K562 (cell line): ENCODE data around the gene WNT11. TPM values are rescaled to one million over a fixed set of nuclear protein-coding genes. Genes with fewer than 3 reads are reported as not detected.

Experiments used
- CREM ChIP-seq: IDR thresholded peaks from 2 replicates; pipeline ENCODE4 v1.6.1; 2014; ENCODE audit warnings: antibody characterized with exemption, low read depth
- CXXC5 ChIP-seq: fragments of 250-450 bp; sonication (Bioruptor Pico); IDR thresholded peaks from 2 replicates; pipeline ENCODE4 v1.8.0; 2022; ENCODE audit warnings: inconsistent platforms, mild to moderate bottlenecking, moderate library complexity
- IRF2 ChIP-seq: sonication (generic); formaldehyde crosslinking; IDR thresholded peaks from 2 replicates; pipeline ENCODE4 v1.8.1; 2022; ENCODE audit warnings: mild to moderate bottlenecking, missing genetic modification reagents
- MAFK ChIP-seq: IDR thresholded peaks from 2 replicates; pipeline ENCODE4 v1.6.1; 2011; ENCODE audit warnings: low read length, improper control_type of control experiment
- NR2C1 ChIP-seq, 2 experiments: fragments of 450-650 bp; IDR thresholded peaks; 2 replicates each; pipeline ENCODE4 v1.6.1; 2017; ENCODE audit warnings: mild to moderate bottlenecking in 2 of 2, antibody characterized with exemption in 1 of 2, inconsistent platforms in 1 of 2, missing compliant biosample characterization in 1 of 2, missing genetic modification characterization in 1 of 2
- RBBP5 ChIP-seq: fragments of 200-600 bp; sonication (generic); IDR thresholded peaks from 2 replicates; pipeline ENCODE4 v1.6.1; 2012; ENCODE audit warnings: borderline replicate concordance, mild to moderate bottlenecking, low read length, control low read depth, inconsistent platforms; ENCODE audit not compliant: insufficient read depth, poor library complexity, severe bottlenecking
- SMAD4 ChIP-seq: fragments of 250-450 bp; sonication (Bioruptor Pico); conservative IDR thresholded peaks from 2 replicates; pipeline ENCODE4 v1.8.0; 2021; ENCODE audit warnings: inconsistent platforms, mild to moderate bottlenecking, moderate library complexity
- TEAD1 ChIP-seq, 2 experiments: fragments of 450-650 bp in 1 of 2; sonication (generic) in 1 of 2; formaldehyde crosslinking; IDR thresholded peaks; 2 replicates each; pipeline versions ENCODE4 v1.4.0 to v1.8.0; 2020 to 2022; ENCODE audit warnings: mild to moderate bottlenecking in 2 of 2, missing genetic modification reagents in 1 of 2
- TGIF2 ChIP-seq: sonication (generic); formaldehyde crosslinking; IDR thresholded peaks from 2 replicates; pipeline ENCODE4 v1.8.1; 2022; ENCODE audit warnings: mild to moderate bottlenecking, missing genetic modification reagents, moderate library complexity
- ZNF316 ChIP-seq: fragments of 450-650 bp; IDR thresholded peaks from 2 replicates; pipeline ENCODE4 v1.6.1; 2016
- ZNF347 ChIP-seq: fragments of 450-650 bp; formaldehyde crosslinking; IDR thresholded peaks from 2 replicates; pipeline ENCODE4 v1.4.0; 2020; ENCODE audit warnings: low read depth, mild to moderate bottlenecking, moderate library complexity
- ZNF583 ChIP-seq: fragments of 250-450 bp; sonication (Bioruptor Pico); IDR thresholded peaks from 2 replicates; pipeline ENCODE4 v1.4.0; 2020
- polyA plus RNA-seq, 8 experiments: library from polyadenylated mRNA; depleted of rRNA in 4 of 8; stranded (reverse) in 5 of 8; unstranded in 3 of 8; fragments of >200 nt; fragmentation: Nextera tagmentation in 2 of 8; fragmentation: Illumina TruSeq in 1 of 8; extraction: Ambion mirVana in 2 of 8; extraction: Trizol in 1 of 8; gene quantifications; 2 replicates each; pipeline versions ENCODE4 v1.2.1 to v1.2.3, GENCODE V29; 2011 to 2014; ENCODE audit warnings: inconsistent platforms in 1 of 8, missing spikeins in 1 of 8
- total RNA-seq, 7 experiments: library from RNA; depleted of rRNA in 6 of 7; stranded (reverse); fragments of >200 nt in 6 of 7; fragmentation: Illumina TruSeq in 2 of 7; extraction: Trizol in 2 of 7; gene quantifications; 2 replicates each; pipeline versions ENCODE4 v1.2.1 to v1.2.3, GENCODE V29; 2011 to 2021; ENCODE audit warnings: low replicate concordance in 1 of 7
- TF ChIP-seq, protein P1 (sequence below), 2 experiments: fragments of 450-650 bp in 1 of 2; sonication (generic) in 1 of 2; formaldehyde crosslinking in 1 of 2; IDR thresholded peaks in 1 of 2; conservative IDR thresholded peaks in 1 of 2; 2 replicates each; pipeline versions ENCODE4 v1.6.1 to v1.8.1; 2016 to 2023; ENCODE audit warnings: mild to moderate bottlenecking in 2 of 2, moderate library complexity in 2 of 2, inconsistent platforms in 1 of 2, missing genetic modification reagents in 1 of 2
- TF ChIP-seq, protein P2 (sequence below): fragments of 250-450 bp; sonication (Bioruptor Pico); IDR thresholded peaks from 2 replicates; pipeline ENCODE4 v1.9.0; 2021; ENCODE audit warnings: mild to moderate bottlenecking, inconsistent platforms
- TF ChIP-seq, protein P3 (sequence below): sonication (generic); formaldehyde crosslinking; IDR thresholded peaks from 2 replicates; pipeline ENCODE4 v1.8.0; 2023; ENCODE audit warnings: missing genetic modification reagents, mild to moderate bottlenecking, borderline replicate concordance
- TF ChIP-seq, protein P4 (sequence below): fragments of 250-450 bp; sonication (Bioruptor Pico); IDR thresholded peaks from 2 replicates; pipeline ENCODE4 v1.8.0; 2021; ENCODE audit warnings: borderline replicate concordance, mild to moderate bottlenecking, moderate library complexity; ENCODE audit not compliant: poor library complexity, severe bottlenecking

WNT11 gene
- total and polyA plus RNA-seq, 9 of the 15 experiments (the other 6 are each of a cell fraction or from before 2014, with no cell fraction given), result 0.03 to 0.20 (median 0.09) TPM; not detected in 4

DNA sequence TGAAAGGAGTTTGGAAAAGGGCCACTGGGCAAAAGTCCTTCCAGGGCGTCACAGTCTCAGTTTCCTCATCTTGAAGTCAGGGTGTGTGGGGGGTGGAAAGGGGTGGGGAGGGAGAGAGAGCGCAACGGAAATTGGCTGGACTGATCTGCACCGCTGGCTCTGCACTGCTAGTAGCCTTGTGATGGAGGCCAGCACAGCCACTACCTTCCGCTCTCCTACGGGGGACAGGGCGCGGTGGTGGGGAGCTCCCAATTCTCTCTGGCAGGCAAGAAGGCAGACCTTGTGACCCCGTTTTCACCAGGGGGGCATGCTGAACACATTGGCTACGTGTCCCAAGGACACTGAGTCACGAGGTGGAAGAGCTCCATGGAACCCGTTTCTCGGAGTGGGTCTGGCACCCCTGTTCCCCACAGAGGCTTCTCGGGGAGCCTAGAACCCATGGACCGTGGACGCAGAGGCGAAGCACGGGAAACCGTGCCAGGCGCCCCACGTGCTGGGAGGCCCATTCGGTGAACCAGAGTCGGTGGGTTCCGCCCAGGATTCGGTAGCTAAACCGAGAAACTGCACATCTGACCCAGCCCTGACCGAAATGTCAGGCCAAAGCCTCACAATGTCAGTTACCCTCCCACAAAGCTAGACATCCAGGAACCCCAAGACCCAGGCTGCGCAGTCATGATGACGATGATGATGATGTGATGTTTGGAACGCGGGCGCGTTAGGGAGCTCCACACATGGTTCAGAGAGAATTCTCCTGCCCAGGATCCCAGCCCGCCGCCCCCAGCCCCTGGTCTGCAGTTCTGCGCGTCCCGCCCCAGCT, 28.3 kb upstream of the WNT11 start (continued):
- TF ChIP-seq, protein P1, sequence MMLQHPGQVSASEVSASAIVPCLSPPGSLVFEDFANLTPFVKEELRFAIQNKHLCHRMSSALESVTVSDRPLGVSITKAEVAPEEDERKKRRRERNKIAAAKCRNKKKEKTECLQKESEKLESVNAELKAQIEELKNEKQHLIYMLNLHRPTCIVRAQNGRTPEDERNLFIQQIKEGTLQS (IDR thresholded peaks at IDR 0.05), result peak; percentile 74
- TF ChIP-seq, protein P1 (CRISPR knock-in tag; conservative IDR thresholded peaks at IDR 0.05), result no peak
- TF ChIP-seq, protein P2, sequence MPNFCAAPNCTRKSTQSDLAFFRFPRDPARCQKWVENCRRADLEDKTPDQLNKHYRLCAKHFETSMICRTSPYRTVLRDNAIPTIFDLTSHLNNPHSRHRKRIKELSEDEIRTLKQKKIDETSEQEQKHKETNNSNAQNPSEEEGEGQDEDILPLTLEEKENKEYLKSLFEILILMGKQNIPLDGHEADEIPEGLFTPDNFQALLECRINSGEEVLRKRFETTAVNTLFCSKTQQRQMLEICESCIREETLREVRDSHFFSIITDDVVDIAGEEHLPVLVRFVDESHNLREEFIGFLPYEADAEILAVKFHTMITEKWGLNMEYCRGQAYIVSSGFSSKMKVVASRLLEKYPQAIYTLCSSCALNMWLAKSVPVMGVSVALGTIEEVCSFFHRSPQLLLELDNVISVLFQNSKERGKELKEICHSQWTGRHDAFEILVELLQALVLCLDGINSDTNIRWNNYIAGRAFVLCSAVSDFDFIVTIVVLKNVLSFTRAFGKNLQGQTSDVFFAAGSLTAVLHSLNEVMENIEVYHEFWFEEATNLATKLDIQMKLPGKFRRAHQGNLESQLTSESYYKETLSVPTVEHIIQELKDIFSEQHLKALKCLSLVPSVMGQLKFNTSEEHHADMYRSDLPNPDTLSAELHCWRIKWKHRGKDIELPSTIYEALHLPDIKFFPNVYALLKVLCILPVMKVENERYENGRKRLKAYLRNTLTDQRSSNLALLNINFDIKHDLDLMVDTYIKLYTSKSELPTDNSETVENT (CRISPR knock-in tag), result peak; percentile 23; the same call in 1 of the 2 replicates
- TF ChIP-seq ZNF347 (CRISPR knock-in tag) (no peak), MAFK (peak; percentile 40; the same call in 1 of the 2 replicates), NR2C1 (IDR thresholded peaks at IDR 0.05) (no peak), NR2C1 (tag; IDR thresholded peaks at IDR 0.05) (0 out of 2 replicates have a peak, but pooled peaks have one; percentile 19), RBBP5 (no peak), IRF2 (CRISPR knock-in tag) (no peak), ZNF316 (peak; percentile 75), TGIF2 (CRISPR knock-in tag) (no peak), TEAD1 (CRISPR knock-in tag; IDR thresholded peaks at IDR 0.05) (0 out of 4 replicates have a peak, but pooled peaks of 1 of the 2 experiments have one; percentile 16), CXXC5 (CRISPR knock-in tag) (no peak), SMAD4 (CRISPR knock-in tag) (peak; percentile 42; the same call in 1 of the 2 replicates), ZNF583 (peak; percentile 66; the same call in 1 of the 2 replicates), CREM (no peak)
- TF ChIP-seq, protein P3, sequence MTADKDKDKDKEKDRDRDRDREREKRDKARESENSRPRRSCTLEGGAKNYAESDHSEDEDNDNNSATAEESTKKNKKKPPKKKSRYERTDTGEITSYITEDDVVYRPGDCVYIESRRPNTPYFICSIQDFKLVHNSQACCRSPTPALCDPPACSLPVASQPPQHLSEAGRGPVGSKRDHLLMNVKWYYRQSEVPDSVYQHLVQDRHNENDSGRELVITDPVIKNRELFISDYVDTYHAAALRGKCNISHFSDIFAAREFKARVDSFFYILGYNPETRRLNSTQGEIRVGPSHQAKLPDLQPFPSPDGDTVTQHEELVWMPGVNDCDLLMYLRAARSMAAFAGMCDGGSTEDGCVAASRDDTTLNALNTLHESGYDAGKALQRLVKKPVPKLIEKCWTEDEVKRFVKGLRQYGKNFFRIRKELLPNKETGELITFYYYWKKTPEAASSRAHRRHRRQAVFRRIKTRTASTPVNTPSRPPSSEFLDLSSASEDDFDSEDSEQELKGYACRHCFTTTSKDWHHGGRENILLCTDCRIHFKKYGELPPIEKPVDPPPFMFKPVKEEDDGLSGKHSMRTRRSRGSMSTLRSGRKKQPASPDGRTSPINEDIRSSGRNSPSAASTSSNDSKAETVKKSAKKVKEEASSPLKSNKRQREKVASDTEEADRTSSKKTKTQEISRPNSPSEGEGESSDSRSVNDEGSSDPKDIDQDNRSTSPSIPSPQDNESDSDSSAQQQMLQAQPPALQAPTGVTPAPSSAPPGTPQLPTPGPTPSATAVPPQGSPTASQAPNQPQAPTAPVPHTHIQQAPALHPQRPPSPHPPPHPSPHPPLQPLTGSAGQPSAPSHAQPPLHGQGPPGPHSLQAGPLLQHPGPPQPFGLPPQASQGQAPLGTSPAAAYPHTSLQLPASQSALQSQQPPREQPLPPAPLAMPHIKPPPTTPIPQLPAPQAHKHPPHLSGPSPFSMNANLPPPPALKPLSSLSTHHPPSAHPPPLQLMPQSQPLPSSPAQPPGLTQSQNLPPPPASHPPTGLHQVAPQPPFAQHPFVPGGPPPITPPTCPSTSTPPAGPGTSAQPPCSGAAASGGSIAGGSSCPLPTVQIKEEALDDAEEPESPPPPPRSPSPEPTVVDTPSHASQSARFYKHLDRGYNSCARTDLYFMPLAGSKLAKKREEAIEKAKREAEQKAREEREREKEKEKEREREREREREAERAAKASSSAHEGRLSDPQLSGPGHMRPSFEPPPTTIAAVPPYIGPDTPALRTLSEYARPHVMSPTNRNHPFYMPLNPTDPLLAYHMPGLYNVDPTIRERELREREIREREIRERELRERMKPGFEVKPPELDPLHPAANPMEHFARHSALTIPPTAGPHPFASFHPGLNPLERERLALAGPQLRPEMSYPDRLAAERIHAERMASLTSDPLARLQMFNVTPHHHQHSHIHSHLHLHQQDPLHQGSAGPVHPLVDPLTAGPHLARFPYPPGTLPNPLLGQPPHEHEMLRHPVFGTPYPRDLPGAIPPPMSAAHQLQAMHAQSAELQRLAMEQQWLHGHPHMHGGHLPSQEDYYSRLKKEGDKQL (CRISPR knock-in tag), result 0 out of 2 replicates have a peak, but pooled peaks have one; percentile 74
- TF ChIP-seq, protein P4, sequence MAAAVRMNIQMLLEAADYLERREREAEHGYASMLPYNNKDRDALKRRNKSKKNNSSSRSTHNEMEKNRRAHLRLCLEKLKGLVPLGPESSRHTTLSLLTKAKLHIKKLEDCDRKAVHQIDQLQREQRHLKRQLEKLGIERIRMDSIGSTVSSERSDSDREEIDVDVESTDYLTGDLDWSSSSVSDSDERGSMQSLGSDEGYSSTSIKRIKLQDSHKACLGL, result no peak
